BE2C (cell line): ENCODE measurements around the gene ZNF836.

Experiments
- DNase-seq: peaks from one replicate; pipeline ENCODE4 v3.0.0-alpha.2; 2020
- H3K27me3 ChIP-seq: fragments of 250-450 bp; sonication (Bioruptor Pico); 2 replicates; pipeline ENCODE4 v1.5.1; 2020; ENCODE audit warnings: mild to moderate bottlenecking
- H3K36me3 ChIP-seq: fragments of 250-450 bp; sonication (Bioruptor Pico); 2 replicates; pipeline ENCODE4 v1.5.1; 2020; ENCODE audit warnings: mild to moderate bottlenecking
- H3K4me1 ChIP-seq: fragments of 250-450 bp; sonication (Bioruptor Pico); 2 replicates; pipeline ENCODE4 v1.5.1; 2020
- H3K4me3 ChIP-seq: 2 replicates; pipeline ENCODE4 v1.5.1; 2011; ENCODE audit warnings: low read depth, low read length
- H3K9me3 ChIP-seq: fragments of 250-450 bp; sonication (Bioruptor Pico); 2 replicates; pipeline ENCODE4 v1.5.1; 2020
- CTCF ChIP-seq: IDR thresholded peaks from 2 replicates; pipeline ENCODE4 v1.5.1; 2012; ENCODE audit warnings: mild to moderate bottlenecking, low read depth, low read length

ZNF836 gene

GRCh38 chr19:52120286-52120685 lies 51.1 kb downstream of the ZNF836 start:
- Histone ChIP-seq H3K4me1 (no peaks in the 10 kb centered on the region), H3K4me3 (no peak overlapping the region), H3K27me3 (no peaks in the 10 kb centered on the region), H3K36me3 (peaks cover 75% of the 10 kb centered on the region), H3K9me3 (peaks cover 2% of the 10 kb centered on the region)
- DNase-seq, result no peak
- no peak for TF ChIP-seq CTCF

GRCh38 chr19:52115526-52116053 lies 55.8 kb downstream of the ZNF836 start:
- TF ChIP-seq CTCF, result no peak
- peaks cover 41% of the 10 kb centered on the region for H3K36me3 ChIP-seq
- DNase-seq, result no peak
- H3K4me1 ChIP-seq, result no peaks in the 10 kb centered on the region
- peaks cover 3% of the 10 kb centered on the region for H3K9me3 ChIP-seq
- H3K4me3 ChIP-seq, result no peak overlapping the region
- no peaks in the 10 kb centered on the region for H3K27me3 ChIP-seq

GRCh38 chr19:52114691-52115090 lies 56.7 kb downstream of the ZNF836 start:
- H3K36me3 ChIP-seq, result peaks cover 35% of the 10 kb centered on the region
- no peak for TF ChIP-seq CTCF
- H3K9me3 ChIP-seq, result peaks cover 3% of the 10 kb centered on the region
- H3K27me3 ChIP-seq, result no peaks in the 10 kb centered on the region
- H3K4me3 ChIP-seq, result no peak overlapping the region
- DNase-seq, result no peak
- no peaks in the 10 kb centered on the region for H3K4me1 ChIP-seq

GRCh38 chr19:52112624-52113023 lies 58.8 kb downstream of the ZNF836 start:
- H3K4me1 ChIP-seq, result no peaks in the 10 kb centered on the region
- H3K27me3 ChIP-seq, result no peaks in the 10 kb centered on the region
- peaks cover 3% of the 10 kb centered on the region for H3K9me3 ChIP-seq
- H3K36me3 ChIP-seq, result peaks cover 24% of the 10 kb centered on the region
- no peak for TF ChIP-seq CTCF
- DNase-seq, result no peak
- H3K4me3 ChIP-seq, result no peak overlapping the region

GRCh38 chr19:52110780-52111179 lies 60.6 kb downstream of the ZNF836 start:
- no peak for TF ChIP-seq CTCF
- H3K4me1 ChIP-seq, result no peaks in the 10 kb centered on the region
- H3K27me3 ChIP-seq, result no peaks in the 10 kb centered on the region
- H3K4me3 ChIP-seq, result no peak overlapping the region
- peaks cover 3% of the 10 kb centered on the region for H3K9me3 ChIP-seq
- H3K36me3 ChIP-seq, result peaks cover 10% of the 10 kb centered on the region
- DNase-seq, result no peak
